Esophagus (tissue), 2 donors: ENCODE data around the gene SLC13A1. TPM values are rescaled to one million over a fixed set of nuclear protein-coding genes. Genes with fewer than 3 reads are reported as not detected.

ENCODE experiments used
- H3K27ac ChIP-seq, 2 donors: one replicate each; pipeline ENCODE4 v1.5.1; 2013; ENCODE audit warnings: low read depth in 2 of 2, mild to moderate bottlenecking in 2 of 2, inconsistent platforms in 1 of 2, low read length in 1 of 2, moderate library complexity in 1 of 2
- H3K27me3 ChIP-seq, 2 donors: one replicate each; pipeline ENCODE4 v1.6.1; 2013; ENCODE audit warnings: low read length in 2 of 2, control low read depth in 1 of 2, mild to moderate bottlenecking in 1 of 2; ENCODE audit not compliant: insufficient read depth in 2 of 2, control insufficient read depth in 1 of 2
- H3K36me3 ChIP-seq, 2 donors: one replicate each; pipeline ENCODE4 v1.6.1; 2013; ENCODE audit warnings: low read length in 1 of 2; ENCODE audit not compliant: control insufficient read depth in 2 of 2, insufficient read depth in 2 of 2
- H3K4me1 ChIP-seq, 2 donors: one replicate each; pipeline ENCODE4 v1.6.1; 2013; ENCODE audit warnings: low read length in 1 of 2; ENCODE audit not compliant: control insufficient read depth in 2 of 2, insufficient read depth in 2 of 2
- H3K4me3 ChIP-seq, 2 donors: one replicate each; pipeline ENCODE4 v1.5.1; 2013; ENCODE audit warnings: low read length in 2 of 2, mild to moderate bottlenecking in 2 of 2, low read depth in 1 of 2, moderate library complexity in 1 of 2
- H3K9me3 ChIP-seq, 2 donors: one replicate each; pipeline ENCODE4 v1.6.1; 2013; ENCODE audit warnings: mild to moderate bottlenecking in 2 of 2, low read depth in 1 of 2, low read length in 1 of 2, moderate library complexity in 1 of 2; ENCODE audit not compliant: control insufficient read depth in 2 of 2, insufficient read depth in 1 of 2
- WGBS, 2 donors: extraction: QIAGEN DNeasy Blood & Tissue Kit; methylation state at CpG; one replicate each; pipeline ENCODE4 v1.1.7; 2013; 5-methylcytosine and 5-hydroxymethylcytosine counted together
- polyA plus RNA-seq, 2 donors: library from polyadenylated mRNA; stranded (reverse); fragments of 200-250 nt; gene quantifications; one replicate each; pipeline ENCODE4 v1.2.3, GENCODE V29; 2013
- donor health status: healthy with polysubstance abuse.
- donor health status: Bipolar disorder and iron deficiency.

SLC13A1 gene
- polyA plus RNA-seq, 2 donors = not detected

DNA sequence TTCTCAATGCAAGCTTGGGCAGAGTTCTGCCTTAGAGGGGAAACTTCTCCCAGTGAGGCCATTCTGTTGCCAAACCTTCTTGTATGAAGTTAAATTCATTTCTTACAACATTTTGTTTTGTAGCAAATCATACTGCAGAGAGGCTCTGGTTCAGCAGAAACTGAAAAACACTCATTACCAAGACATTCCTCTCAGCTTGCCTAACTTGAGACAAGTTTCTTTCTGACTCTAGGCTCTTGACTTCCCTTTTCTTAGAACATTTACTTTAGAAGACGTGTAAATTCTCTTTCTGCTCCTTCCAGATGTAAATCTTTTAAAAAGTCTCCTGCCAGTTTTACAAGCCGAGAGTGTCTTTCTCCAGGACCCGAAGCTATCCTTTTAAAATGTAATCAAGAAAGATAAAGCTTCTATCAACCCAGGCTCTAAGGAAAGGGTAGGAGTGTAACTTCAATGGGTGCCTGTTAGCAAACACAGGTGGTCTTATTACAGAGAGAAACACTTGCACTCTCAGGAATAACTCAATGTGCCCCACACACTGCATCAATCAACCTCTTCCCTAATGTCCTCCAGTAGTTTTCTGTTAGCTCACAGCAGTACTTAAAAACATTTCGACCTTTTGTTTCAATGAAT, 123.8 kb downstream of the SLC13A1 start:
- no peaks in the 10 kb centered on the region for H3K27me3 ChIP-seq
- no peaks in the 10 kb centered on the region for H3K36me3 ChIP-seq
- H3K4me3 ChIP-seq = no peak overlapping the region
- WGBS, 2 donors = 13 to 23% methylated on average over 4 of the region's 4 CpGs
- no peaks in the 10 kb centered on the region for H3K9me3 ChIP-seq
- no peak overlapping the region for H3K27ac ChIP-seq
- no peaks in the 10 kb centered on the region for H3K4me1 ChIP-seq

GRCh38 chr7:123070702-123071286, 129.0 kb downstream of the SLC13A1 start:
- Histone ChIP-seq H3K4me3 (no peak overlapping the region), H3K9me3 (peaks cover 0 to 6% of the 10 kb centered on the region in 2 donors), H3K4me1 (peaks cover 0 to 3% of the 10 kb centered on the region in 2 donors), H3K27me3 (no peaks in the 10 kb centered on the region), H3K36me3 (no peaks in the 10 kb centered on the region), H3K27ac (no peak overlapping the region)
- 56 to 64% methylated on average over 5 of the region's 5 CpGs for WGBS, 2 donors

DNA sequence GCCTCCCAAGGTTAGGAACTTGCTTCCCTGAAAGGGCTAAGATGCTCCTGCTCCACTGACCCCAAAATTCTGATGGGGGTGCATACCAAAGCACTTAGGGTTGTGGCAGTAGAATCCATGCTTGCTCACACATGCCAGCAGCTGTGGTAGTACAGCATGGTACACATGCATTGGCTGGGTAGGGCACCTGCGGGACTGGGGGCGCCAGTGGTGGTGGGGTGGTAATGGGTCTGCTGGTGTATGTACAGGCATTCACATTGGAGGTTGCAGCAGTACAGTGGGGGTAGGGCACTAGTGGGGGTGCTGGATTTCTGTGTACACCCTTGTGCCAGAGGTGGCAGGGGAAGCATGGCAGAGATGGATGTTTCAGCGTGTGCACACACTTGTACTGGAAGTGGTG, 132.0 kb downstream of the SLC13A1 start:
- Histone ChIP-seq H3K4me3 (no peak overlapping the region), H3K36me3 (no peaks in the 10 kb centered on the region), H3K9me3 (peaks cover 0 to 6% of the 10 kb centered on the region in 2 donors), H3K4me1 (peaks cover 0 to 3% of the 10 kb centered on the region in 2 donors), H3K27ac (no peak overlapping the region), H3K27me3 (no peaks in the 10 kb centered on the region)
- WGBS, 2 donors = 94 to 95% methylated on average over 3 of the region's 3 CpGs

Other genes starting within 250 kb of the SLC13A1 start
- not detected for gene TAS2R16, start 204.3 kb downstream of the SLC13A1 start, polyA plus RNA-seq